GM12892 (cell line): ENCODE measurements around the gene MAGEB17.

Source experiments
- POLR2A ChIP-seq: IDR thresholded peaks from 2 replicates; pipeline ENCODE4 v1.6.1; 2011; ENCODE audit warnings: low read depth, low read length, control low read depth
- POLR2AphosphoS5 ChIP-seq: IDR thresholded peaks from 2 replicates; pipeline ENCODE4 v1.6.1; 2011; ENCODE audit warnings: low read depth, low read length, control low read depth
- TAF1 ChIP-seq: IDR thresholded peaks from 2 replicates; pipeline ENCODE4 v1.6.1; 2011; ENCODE audit warnings: low read depth, mild to moderate bottlenecking, control low read depth, low read length, borderline replicate concordance

DNA sequence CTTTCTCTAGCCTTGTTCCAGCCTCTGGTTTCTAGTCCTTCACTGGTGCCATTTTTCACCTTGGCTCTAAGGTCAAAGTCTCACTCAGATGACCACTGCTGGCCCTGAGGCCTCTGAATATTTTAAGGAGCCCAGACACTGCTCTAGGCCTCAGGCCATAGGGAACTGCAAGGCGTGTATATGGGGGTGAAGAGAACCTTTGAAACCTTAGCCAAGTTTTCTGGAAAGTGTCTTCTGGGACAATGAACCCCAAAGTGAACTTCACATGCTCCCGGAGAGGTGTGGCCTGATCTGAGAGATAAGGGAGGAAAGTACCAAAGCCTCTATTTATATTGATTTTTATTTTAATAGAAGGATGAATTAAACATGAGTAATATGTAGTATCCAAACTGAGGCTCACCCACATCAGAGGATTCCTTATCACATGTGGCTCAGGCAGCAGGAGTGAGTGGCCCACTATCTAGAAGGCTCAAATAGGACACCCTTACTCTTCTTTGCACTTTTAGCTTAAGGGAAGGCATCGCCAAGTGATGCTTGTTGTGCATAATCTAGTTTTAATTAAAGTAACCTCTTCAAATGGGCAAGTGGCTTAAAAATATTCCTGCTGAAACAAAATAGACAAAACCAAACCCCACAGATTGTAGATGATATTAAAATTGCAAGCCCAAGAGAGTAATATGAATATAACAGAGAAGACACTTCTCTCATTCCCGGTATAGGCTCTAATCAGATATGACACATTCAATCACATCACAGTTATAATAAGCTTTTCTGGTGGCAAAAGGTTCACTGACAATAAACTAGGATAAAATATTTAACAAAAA, 25.6 kb upstream of the MAGEB17 start:
- TF ChIP-seq POLR2A (no peak), TAF1 (no peak), POLR2AphosphoS5 (no peak)
